Measurements from ENCODE around the gene PRDM13.

The PRDM13 gene

GRCh38 chr6:99568103-99568933, 38.3 kb upstream of the PRDM13 start, which contains the start of gene CCNC:
TSS of gene CCNC (minus strand) at chr6:99568660. CDS start at chr6:99568527, 133 bp downstream.
- Histone ChIP-seq H3K14ac (ENCODE audit: low read length) (peak within 1 kb of the TSS; percentile 80), H2AFZ (ENCODE audit: insufficient read depth, low read length, poor library complexity) (peak within 1 kb of the TSS; percentile 23), H3K23ac (ENCODE audit: low read length) (no peak within 1 kb of the TSS), H2BK5ac (ENCODE audit: low read depth, low read length, poor library complexity) (peak within 1 kb of the TSS; percentile 96), H4K8ac (ENCODE audit: low read depth, low read length) (peak within 1 kb of the TSS; percentile 97), H3K79me2 (ENCODE audit: control insufficient read depth, insufficient read depth, low read length, poor library complexity) (peaks cover 6% of the 10 kb centered on the region), H3K18ac (ENCODE audit: low read length) (peak within 1 kb of the TSS; percentile 96), H3K4me1 (ENCODE audit: control insufficient read depth in 1 of 2, insufficient read depth in 2 of 2, low read length in 2 of 2) (no peaks in the 10 kb centered on the region), H3K4me3 (ENCODE audit: low read depth, low read length) (peak within 1 kb of the TSS; percentile 84), H3K9ac (ENCODE audit: low read length) (peak within 1 kb of the TSS; percentile 94), H3K4me2 (ENCODE audit: low read length) (peak within 1 kb of the TSS; percentile 59), H3K4ac (ENCODE audit: low read depth, low read length) (peak within 1 kb of the TSS; percentile 87), H3K27me3 (ENCODE audit: insufficient read depth, low read length) (no peaks in the 10 kb centered on the region), H2BK120ac (ENCODE audit: insufficient read depth, low read length, poor library complexity) (peak within 1 kb of the TSS; percentile 85), H3K27ac (ENCODE audit: low read depth, low read length) (peak within 1 kb of the TSS; percentile 84), H2BK12ac (ENCODE audit: low read length) (no peak within 1 kb of the TSS), H2AK5ac (ENCODE audit: low read length) (peak within 1 kb of the TSS; percentile 18), H4K91ac (ENCODE audit: low read depth, low read length) (peak within 1 kb of the TSS; percentile 86), H3K36me3 (ENCODE audit: control insufficient read depth in 1 of 2, insufficient read depth in 2 of 2, low read length in 2 of 2) (no peaks in the 10 kb centered on the region), H3K9me3 (ENCODE audit: insufficient read depth, low read depth, low read length) (no peaks in the 10 kb centered on the region), H3K79me1 (ENCODE audit: low read length) (peaks cover 6% of the 10 kb centered on the region), H4K12ac (ENCODE audit: low read depth, low read length) (peak within 1 kb of the TSS; percentile 98)
- peak; percentile 98 to 99 for DNase-seq
- no CpG with 5 or more reads among the region's 64 CpGs for WGBS (ENCODE audit: extremely low coverage, insufficient coverage, insufficient read length)

- H3K9ac ChIP-seq (ENCODE audit: low read length): no peak overlapping the region
- no peak overlapping the region for H2AFZ ChIP-seq (ENCODE audit: insufficient read depth, low read length, poor library complexity)
- no peak overlapping the region for H4K8ac ChIP-seq (ENCODE audit: low read depth, low read length)
- H3K4me2 ChIP-seq (ENCODE audit: low read length): no peak overlapping the region
- no peak overlapping the region for H2BK5ac ChIP-seq (ENCODE audit: low read depth, low read length, poor library complexity)
- H4K91ac ChIP-seq (ENCODE audit: low read depth, low read length): no peak overlapping the region
- H3K79me2 ChIP-seq (ENCODE audit: control insufficient read depth, insufficient read depth, low read length, poor library complexity): no peaks in the 10 kb centered on the region
- H3K4me1 ChIP-seq (ENCODE audit: control insufficient read depth in 1 of 2, insufficient read depth in 2 of 2, low read length in 2 of 2): no peaks in the 10 kb centered on the region
- H3K14ac ChIP-seq (ENCODE audit: low read length): no peak overlapping the region
- no peak overlapping the region for H3K18ac ChIP-seq (ENCODE audit: low read length)
- WGBS (ENCODE audit: extremely low coverage, insufficient coverage, insufficient read length): no CpG with 5 or more reads among the region's 2 CpGs
- H3K36me3 ChIP-seq (ENCODE audit: control insufficient read depth in 1 of 2, insufficient read depth in 2 of 2, low read length in 2 of 2): no peaks in the 10 kb centered on the region
- no peak overlapping the region for H4K12ac ChIP-seq (ENCODE audit: low read depth, low read length)
- no peaks in the 10 kb centered on the region for H3K27me3 ChIP-seq (ENCODE audit: insufficient read depth, low read length)
- H3K23ac ChIP-seq (ENCODE audit: low read length): no peak overlapping the region
- DNase-seq: no peak
- H2AK5ac ChIP-seq (ENCODE audit: low read length): no peak overlapping the region
- H3K79me1 ChIP-seq (ENCODE audit: low read length): no peaks in the 10 kb centered on the region
- no peak overlapping the region for H2BK12ac ChIP-seq (ENCODE audit: low read length)
- H3K27ac ChIP-seq (ENCODE audit: low read depth, low read length): no peak overlapping the region
- H3K4ac ChIP-seq (ENCODE audit: low read depth, low read length): no peak overlapping the region
- H3K4me3 ChIP-seq (ENCODE audit: low read depth, low read length): no peak overlapping the region
- H2BK120ac ChIP-seq (ENCODE audit: insufficient read depth, low read length, poor library complexity): no peak overlapping the region
- H3K9me3 ChIP-seq (ENCODE audit: insufficient read depth, low read depth, low read length): no peaks in the 10 kb centered on the region
These were observed 32.5 kb upstream of the PRDM13 start for GRCh38 chr6:99573980-99574617.

- WGBS (ENCODE audit: extremely low coverage, insufficient coverage, insufficient read length): no CpG with 5 or more reads among the region's 2 CpGs
- Histone ChIP-seq H2BK120ac (ENCODE audit: insufficient read depth, low read length, poor library complexity) (no peak overlapping the region), H4K8ac (ENCODE audit: low read depth, low read length) (no peak overlapping the region), H3K4me1 (ENCODE audit: control insufficient read depth in 1 of 2, insufficient read depth in 2 of 2, low read length in 2 of 2) (no peaks in the 10 kb centered on the region), H2AFZ (ENCODE audit: insufficient read depth, low read length, poor library complexity) (no peak overlapping the region), H3K36me3 (ENCODE audit: control insufficient read depth in 1 of 2, insufficient read depth in 2 of 2, low read length in 2 of 2) (no peaks in the 10 kb centered on the region), H3K9ac (ENCODE audit: low read length) (no peak overlapping the region), H3K9me3 (ENCODE audit: insufficient read depth, low read depth, low read length) (no peaks in the 10 kb centered on the region), H3K79me1 (ENCODE audit: low read length) (no peaks in the 10 kb centered on the region), H4K12ac (ENCODE audit: low read depth, low read length) (no peak overlapping the region), H3K4ac (ENCODE audit: low read depth, low read length) (no peak overlapping the region), H2AK5ac (ENCODE audit: low read length) (no peak overlapping the region), H4K91ac (ENCODE audit: low read depth, low read length) (no peak overlapping the region), H3K14ac (ENCODE audit: low read length) (no peak overlapping the region), H3K4me2 (ENCODE audit: low read length) (no peak overlapping the region), H3K27ac (ENCODE audit: low read depth, low read length) (no peak overlapping the region), H2BK12ac (ENCODE audit: low read length) (no peak overlapping the region), H3K27me3 (ENCODE audit: insufficient read depth, low read length) (no peaks in the 10 kb centered on the region), H2BK5ac (ENCODE audit: low read depth, low read length, poor library complexity) (no peak overlapping the region), H3K23ac (ENCODE audit: low read length) (no peak overlapping the region), H3K4me3 (ENCODE audit: low read depth, low read length) (no peak overlapping the region), H3K79me2 (ENCODE audit: control insufficient read depth, insufficient read depth, low read length, poor library complexity) (no peaks in the 10 kb centered on the region), H3K18ac (ENCODE audit: low read length) (no peak overlapping the region)
- DNase-seq: no peak
These were observed 30.9 kb upstream of the PRDM13 start for GRCh38 chr6:99575544-99576227.

DNA sequence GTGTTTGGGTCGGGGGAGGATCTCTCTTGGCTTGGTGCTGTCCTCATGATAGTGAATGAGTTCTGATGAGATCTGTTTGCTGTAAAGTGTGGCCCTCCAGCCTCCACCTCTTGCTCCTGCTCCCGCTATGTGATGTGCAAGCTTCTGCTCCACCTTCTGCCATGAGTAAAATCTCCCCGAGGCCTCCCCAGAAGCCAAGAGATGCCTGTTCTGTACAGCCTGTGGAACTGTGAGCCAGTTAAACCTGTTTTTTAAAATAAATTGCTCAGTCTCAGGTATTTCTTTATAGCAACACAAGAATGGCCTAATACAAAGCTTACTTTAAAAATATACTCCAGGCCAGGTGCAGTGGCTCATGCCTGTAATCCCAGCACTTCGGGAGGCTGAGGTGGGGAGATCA, 26.9 kb upstream of the PRDM13 start:
- Histone ChIP-seq H3K18ac (ENCODE audit: low read length) (no peak overlapping the region), H2BK5ac (ENCODE audit: low read depth, low read length, poor library complexity) (no peak overlapping the region), H3K4me1 (ENCODE audit: control insufficient read depth in 1 of 2, insufficient read depth in 2 of 2, low read length in 2 of 2) (no peaks in the 10 kb centered on the region), H2BK12ac (ENCODE audit: low read length) (no peak overlapping the region), H4K91ac (ENCODE audit: low read depth, low read length) (no peak overlapping the region), H3K4ac (ENCODE audit: low read depth, low read length) (no peak overlapping the region), H4K8ac (ENCODE audit: low read depth, low read length) (no peak overlapping the region), H3K23ac (ENCODE audit: low read length) (no peak overlapping the region), H3K4me2 (ENCODE audit: low read length) (no peak overlapping the region), H3K4me3 (ENCODE audit: low read depth, low read length) (no peak overlapping the region), H2AK5ac (ENCODE audit: low read length) (no peak overlapping the region), H3K14ac (ENCODE audit: low read length) (no peak overlapping the region), H3K27me3 (ENCODE audit: insufficient read depth, low read length) (no peaks in the 10 kb centered on the region), H2BK120ac (ENCODE audit: insufficient read depth, low read length, poor library complexity) (no peak overlapping the region), H4K12ac (ENCODE audit: low read depth, low read length) (no peak overlapping the region), H3K79me2 (ENCODE audit: control insufficient read depth, insufficient read depth, low read length, poor library complexity) (no peaks in the 10 kb centered on the region), H3K9me3 (ENCODE audit: insufficient read depth, low read depth, low read length) (no peaks in the 10 kb centered on the region), H2AFZ (ENCODE audit: insufficient read depth, low read length, poor library complexity) (no peak overlapping the region), H3K36me3 (ENCODE audit: control insufficient read depth in 1 of 2, insufficient read depth in 2 of 2, low read length in 2 of 2) (no peaks in the 10 kb centered on the region), H3K27ac (ENCODE audit: low read depth, low read length) (no peak overlapping the region), H3K79me1 (ENCODE audit: low read length) (no peaks in the 10 kb centered on the region), H3K9ac (ENCODE audit: low read length) (no peak overlapping the region)
- DNase-seq: peak; percentile 72 to 93
- whole genome bisulfite sequencing (ENCODE audit: extremely low coverage, insufficient coverage, insufficient read length): no CpG with 5 or more reads among the region's 4 CpGs

All from trophoblast cell (in vitro differentiated cells and primary cell).